Liver (tissue), 9 donors: Measurements from ENCODE around the gene SLFN11. TPM values are rescaled to one million over a fixed set of nuclear protein-coding genes. Genes with fewer than 3 reads are reported as not detected.
A peak's percentile ranks its signal among the peaks of the same experiment; 100 is the strongest.
"Not testable (repeated sequence)": the region's sequence is repeated elsewhere in the genome, so short reads cannot be mapped to it uniquely, and the experiment has no call there.

Source experiments
- DNase-seq: peaks from one replicate; pipeline ENCODE4 v3.0.0-alpha.2; 2017; ENCODE audit warnings: low spot score
- H3K27ac ChIP-seq, 2 donors: one replicate each; pipeline ENCODE4 v1.7.0; 2013; ENCODE audit warnings: inconsistent platforms in 2 of 2, low read length in 2 of 2, control low read depth in 1 of 2, low read depth in 1 of 2, mild to moderate bottlenecking in 1 of 2
- H3K27me3 ChIP-seq, 4 donors: one replicate each; pipeline versions ENCODE4 v1.6.1 to v1.7.0; 2013; ENCODE audit warnings: low read length in 3 of 4, inconsistent platforms in 1 of 4, mild to moderate bottlenecking in 1 of 4, moderate library complexity in 1 of 4; ENCODE audit not compliant: control insufficient read depth in 4 of 4, insufficient read depth in 4 of 4
- H3K36me3 ChIP-seq, 4 donors: one replicate each; pipeline versions ENCODE4 v1.6.1 to v1.7.0; 2013; ENCODE audit warnings: low read length in 3 of 4, mild to moderate bottlenecking in 3 of 4, low read depth in 1 of 4, moderate library complexity in 1 of 4; ENCODE audit not compliant: control insufficient read depth in 4 of 4, insufficient read depth in 3 of 4
- H3K4me1 ChIP-seq, 4 donors: one replicate each; pipeline versions ENCODE4 v1.6.1 to v1.7.0; 2013; ENCODE audit warnings: low read length in 3 of 4, mild to moderate bottlenecking in 3 of 4, moderate library complexity in 1 of 4; ENCODE audit not compliant: control insufficient read depth in 4 of 4, insufficient read depth in 4 of 4
- H3K4me3 ChIP-seq, 3 donors: one replicate each; pipeline versions ENCODE4 v1.6.1 to v1.7.0; 2013; ENCODE audit warnings: low read length in 3 of 3, control low read depth in 1 of 3, low read depth in 1 of 3, mild to moderate bottlenecking in 1 of 3
- H3K9ac ChIP-seq, 2 donors: one replicate each; pipeline ENCODE4 v1.7.0; 2013; ENCODE audit warnings: low read length in 2 of 2, mild to moderate bottlenecking in 2 of 2, moderate library complexity in 2 of 2, control low read depth in 1 of 2, low read depth in 1 of 2
- H3K9me3 ChIP-seq, 4 donors: one replicate each; pipeline versions ENCODE4 v1.6.1 to v1.7.0; 2013; ENCODE audit warnings: low read length in 3 of 4; ENCODE audit not compliant: control insufficient read depth in 4 of 4
- ATF3 ChIP-seq: IDR thresholded peaks from 2 replicates; pipeline ENCODE4 v1.6.1; 2016; ENCODE audit warnings: antibody characterized with exemption
- CTCF ChIP-seq: fragments of 150-350 bp; IDR thresholded peaks from 2 replicates; pipeline ENCODE4 v1.5.1; 2017; ENCODE audit warnings: improper control_type of control experiment, low read depth, low read length; ENCODE audit not compliant: missing input control
- EGR1 ChIP-seq, 2 donors: IDR thresholded peaks; 2 replicates each; pipeline ENCODE4 v1.6.1; 2016 to 2018; ENCODE audit warnings: antibody characterized with exemption in 2 of 2, low read depth in 2 of 2
- FOXA1 ChIP-seq: IDR thresholded peaks from 2 replicates; pipeline ENCODE4 v1.6.1; 2016; ENCODE audit warnings: antibody characterized with exemption
- FOXA2 ChIP-seq: IDR thresholded peaks from 2 replicates; pipeline ENCODE4 v1.6.1; 2016; ENCODE audit warnings: antibody characterized with exemption
- GABPA ChIP-seq, 2 donors: IDR thresholded peaks in 1 of 2; conservative IDR thresholded peaks in 1 of 2; 2 replicates each; pipeline ENCODE4 v1.6.1; 2016; ENCODE audit warnings: antibody characterized with exemption in 2 of 2, mild to moderate bottlenecking in 1 of 2, moderate library complexity in 1 of 2
- HNF4A ChIP-seq, 2 donors: conservative IDR thresholded peaks; 2 replicates each; pipeline ENCODE4 v1.6.1; 2016; ENCODE audit warnings: antibody characterized with exemption in 2 of 2, mild to moderate bottlenecking in 2 of 2
- MAX ChIP-seq: IDR thresholded peaks from 2 replicates; pipeline ENCODE4 v1.6.1; 2016; ENCODE audit warnings: antibody characterized with exemption
- NR2F2 ChIP-seq: IDR thresholded peaks from 2 replicates; pipeline ENCODE4 v1.6.1; 2016; ENCODE audit warnings: antibody characterized with exemption
- RAD21 ChIP-seq, 2 donors: IDR thresholded peaks; 2 replicates each; pipeline ENCODE4 v1.6.1; 2016; ENCODE audit warnings: antibody characterized with exemption in 2 of 2, mild to moderate bottlenecking in 2 of 2
- REST ChIP-seq: IDR thresholded peaks from 2 replicates; pipeline ENCODE4 v1.6.1; 2016; ENCODE audit warnings: antibody characterized with exemption, mild to moderate bottlenecking
- RXRA ChIP-seq, 2 donors: IDR thresholded peaks; 2 replicates each; pipeline ENCODE4 v1.6.1; 2017 to 2018; ENCODE audit warnings: antibody characterized with exemption in 2 of 2, mild to moderate bottlenecking in 1 of 2
- SP1 ChIP-seq: IDR thresholded peaks from 2 replicates; pipeline ENCODE4 v1.6.1; 2018; ENCODE audit warnings: antibody characterized with exemption, mild to moderate bottlenecking
- TAF1 ChIP-seq: conservative IDR thresholded peaks from 2 replicates; pipeline ENCODE4 v1.6.1; 2016; ENCODE audit warnings: antibody characterized with exemption, mild to moderate bottlenecking
- YY1 ChIP-seq: IDR thresholded peaks from 2 replicates; pipeline ENCODE4 v1.6.1; 2016; ENCODE audit warnings: antibody characterized with exemption, mild to moderate bottlenecking
- WGBS: extraction: QIAGEN DNeasy Blood & Tissue Kit; methylation state at CpG from one replicate; pipeline ENCODE4 v1.1.7; 2013; 5-methylcytosine and 5-hydroxymethylcytosine counted together
- polyA plus RNA-seq, 2 donors: library from polyadenylated mRNA; stranded (reverse) in 1 of 2; unstranded in 1 of 2; fragments of 200-250 nt in 1 of 2; fragments of >200 nt in 1 of 2; fragmentation: Nextera tagmentation in 1 of 2; extraction: Ambion mirVana in 1 of 2; gene quantifications; one replicate each; pipeline versions ENCODE4 v1.2.1 to v1.2.3, GENCODE V29; 2013 to 2015
- total RNA-seq, 2 donors: library from RNA; depleted of rRNA; stranded (reverse); fragments of >200 nt; gene quantifications; one replicate each; pipeline ENCODE4 v1.2.3, GENCODE V29; 2014
- TF ChIP-seq, protein P1 (sequence below): IDR thresholded peaks from 2 replicates; pipeline ENCODE4 v1.6.1; 2016; ENCODE audit warnings: antibody characterized with exemption
- donor health status: healthy.
- donor health status: healthy.
- donor health status: healthy.
- donor health status: healthy.
- donor health status: healthy.

The SLFN11 gene
- total and polyA plus RNA-seq, 4 donors, result 1.6 to 18.7 (median 6.2) TPM

DNA sequence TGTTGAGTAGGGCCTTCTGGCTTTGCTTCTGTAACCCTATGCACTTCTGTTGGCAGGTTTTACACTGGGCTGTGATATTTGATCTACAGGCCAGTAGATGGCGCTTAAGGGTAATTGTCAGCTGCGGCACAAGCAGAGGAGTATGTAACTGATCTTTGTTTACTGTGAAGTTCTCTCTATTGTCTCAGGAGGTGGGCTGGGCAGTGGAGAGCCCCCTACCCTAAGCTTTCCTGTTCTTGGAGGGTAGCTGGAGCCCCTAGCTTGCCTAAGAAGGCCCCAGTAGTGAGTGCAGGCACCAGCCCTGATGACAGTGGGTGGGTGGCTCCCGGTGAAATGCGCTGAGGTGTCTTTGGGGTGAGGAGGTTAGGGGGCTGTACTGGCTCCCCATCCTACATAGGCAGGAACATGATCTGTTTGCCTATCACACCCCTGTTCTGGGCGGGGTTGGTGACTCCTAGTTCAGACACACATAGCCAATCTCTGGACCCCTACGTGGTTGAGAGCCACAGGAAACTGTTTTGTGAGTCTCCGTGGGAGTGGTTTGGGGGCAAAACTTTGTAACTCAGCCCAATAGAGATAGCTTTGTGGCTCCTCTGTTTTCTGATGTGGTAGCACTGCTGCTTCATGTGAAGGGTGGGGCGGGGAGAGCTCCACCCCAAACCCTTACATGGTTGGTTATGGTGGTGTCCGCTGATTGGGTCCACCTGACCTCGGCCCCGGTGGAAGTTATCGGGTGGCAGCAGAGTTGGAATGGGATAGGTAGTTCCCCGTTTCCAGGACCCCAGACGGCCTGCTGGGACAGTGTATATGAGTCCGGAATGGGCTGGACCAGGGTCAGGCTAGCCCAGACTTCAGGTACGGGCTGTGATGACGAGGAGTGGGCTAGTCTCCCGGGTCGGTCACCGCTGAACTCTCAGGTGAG lies 60.4 kb downstream of the SLFN11 start:
- H3K9me3 ChIP-seq, result no peaks in the 10 kb centered on the region
- peaks cover 0 to 2% (median 0%) of the 10 kb centered on the region in 4 donors for H3K27me3 ChIP-seq
- no peaks in the 10 kb centered on the region for H3K36me3 ChIP-seq
- TF ChIP-seq RAD21 (IDR thresholded peaks at IDR 0.05) (peak; percentile 93 to 94), HNF4A (conservative IDR thresholded peaks at IDR 0.05) (no peak), CTCF (peak; percentile 78), ATF3 (no peak), SP1 (no peak)
- TF ChIP-seq, protein P1, sequence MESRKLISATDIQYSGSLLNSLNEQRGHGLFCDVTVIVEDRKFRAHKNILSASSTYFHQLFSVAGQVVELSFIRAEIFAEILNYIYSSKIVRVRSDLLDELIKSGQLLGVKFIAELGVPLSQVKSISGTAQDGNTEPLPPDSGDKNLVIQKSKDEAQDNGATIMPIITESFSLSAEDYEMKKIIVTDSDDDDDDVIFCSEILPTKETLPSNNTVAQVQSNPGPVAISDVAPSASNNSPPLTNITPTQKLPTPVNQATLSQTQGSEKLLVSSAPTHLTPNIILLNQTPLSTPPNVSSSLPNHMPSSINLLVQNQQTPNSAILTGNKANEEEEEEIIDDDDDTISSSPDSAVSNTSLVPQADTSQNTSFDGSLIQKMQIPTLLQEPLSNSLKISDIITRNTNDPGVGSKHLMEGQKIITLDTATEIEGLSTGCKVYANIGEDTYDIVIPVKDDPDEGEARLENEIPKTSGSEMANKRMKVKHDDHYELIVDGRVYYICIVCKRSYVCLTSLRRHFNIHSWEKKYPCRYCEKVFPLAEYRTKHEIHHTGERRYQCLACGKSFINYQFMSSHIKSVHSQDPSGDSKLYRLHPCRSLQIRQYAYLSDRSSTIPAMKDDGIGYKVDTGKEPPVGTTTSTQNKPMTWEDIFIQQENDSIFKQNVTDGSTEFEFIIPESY, result no peak
- 8% methylated on average over 20 of the region's 20 CpGs for WGBS
- H3K4me3 ChIP-seq, result peak overlapping the region in 1 of 3 donors; percentile 18
- peak overlapping the region in 1 of 2 donors; percentile 11 for H3K27ac ChIP-seq
- no peak overlapping the region for H3K9ac ChIP-seq
- peaks cover 0 to 11% (median 6%) of the 10 kb centered on the region in 4 donors for H3K4me1 ChIP-seq
- peak; percentile 41 for DNase-seq

- Histone ChIP-seq H3K27ac (no peak overlapping the region), H3K9me3 (no peaks in the 10 kb centered on the region), H3K4me1 (peaks cover 0 to 11% (median 6%) of the 10 kb centered on the region in 4 donors), H3K4me3 (no peak overlapping the region), H3K9ac (no peak overlapping the region), H3K36me3 (no peaks in the 10 kb centered on the region), H3K27me3 (peaks cover 0 to 2% (median 0%) of the 10 kb centered on the region in 4 donors)
- TF ChIP-seq TAF1 (no peak), REST (no peak), ATF3 (no peak), FOXA2 (no peak), YY1 (no peak), FOXA1 (no peak), GABPA (IDR thresholded peaks at IDR 0.05 in 1 of 2, conservative IDR thresholded peaks at IDR 0.05 in 1 of 2) (no peak), CTCF (no peak), RAD21 (IDR thresholded peaks at IDR 0.05) (no peak), RXRA (IDR thresholded peaks at IDR 0.05) (no peak), SP1 (no peak), EGR1 (IDR thresholded peaks at IDR 0.05; ENCODE audit: low read depth in 2 of 2) (no peak), NR2F2 (no peak), MAX (no peak), HNF4A (conservative IDR thresholded peaks at IDR 0.05) (no peak)
- 69% methylated on average over 3 of the region's 3 CpGs for WGBS
- DNase-seq, result no peak
Observed at GRCh38 chr17:35312346-35312745, 61.1 kb downstream of the SLFN11 start.

GRCh38 chr17:35309345-35309744 lies 64.1 kb downstream of the SLFN11 start:
- H3K27ac ChIP-seq, DNase-seq, H3K36me3 ChIP-seq, H3K9ac ChIP-seq, H3K4me3 ChIP-seq, H3K9me3 ChIP-seq, H3K27me3 ChIP-seq: not testable (repeated sequence)
- 71% methylated on average over 3 of the region's 3 CpGs for WGBS
- H3K4me1 ChIP-seq, result peaks cover 0 to 11% (median 4%) of the 10 kb centered on the region in 4 donors
